Erythroblast (primary cell): ENCODE measurements around the gene CELA1.

Experiments
- GATA1 ChIP-seq: IDR thresholded peaks from 2 replicates; pipeline ENCODE4 v1.6.1; 2011; ENCODE audit warnings: low read depth, mild to moderate bottlenecking, control low read depth, low read length, moderate library complexity
- POLR2A ChIP-seq: IDR thresholded peaks from 2 replicates; pipeline ENCODE4 v1.6.1; 2011; ENCODE audit warnings: mild to moderate bottlenecking, low read length

DNA sequence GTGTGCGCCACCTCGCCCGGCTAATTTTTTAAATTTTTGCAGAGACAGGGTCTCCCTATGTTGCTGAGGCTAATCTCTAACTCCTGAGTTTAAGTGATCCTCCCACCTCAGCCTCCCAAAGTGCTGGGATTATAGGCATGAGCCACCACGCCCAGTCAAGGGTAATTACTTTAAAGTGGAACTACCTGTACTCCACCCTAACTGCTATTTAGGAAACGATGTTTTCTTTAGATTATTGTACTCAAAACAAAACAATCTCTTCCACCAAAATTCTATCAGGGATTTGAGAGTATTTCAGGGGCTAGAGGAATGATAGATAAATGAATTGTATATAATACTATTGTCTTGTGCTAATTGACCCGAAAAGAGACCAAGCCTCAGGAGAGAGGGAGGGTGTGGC, 12.9 kb downstream of the CELA1 start:
- TF ChIP-seq POLR2A, result no peak
- TF ChIP-seq GATA1, result no peak
